DMS153 treated with DMSO at 0.1 percent for 48 hours (cell line): ENCODE data around the gene RASGRF1.

Experiments
- DNase-seq: peaks from one replicate; lab custom pipeline; 2025; ENCODE audit not compliant: unreplicated experiment; lab: John Stamatoyannopoulos, UW

The RASGRF1 gene

GRCh38 chr15:78959360-78959759 is 131.2 kb downstream of the RASGRF1 start:
- no peak for DNase-seq

GRCh38 chr15:78957416-78958093 is 133.0 kb downstream of the RASGRF1 start:
- no peak for DNase-seq

GRCh38 chr15:78956937-78957336 is 133.6 kb downstream of the RASGRF1 start:
- DNase-seq = no peak

GRCh38 chr15:78955355-78955754 is 135.2 kb downstream of the RASGRF1 start:
- no peak for DNase-seq

- DNase-seq = peak; percentile 25
Observed at GRCh38 chr15:78951841-78952238, 138.7 kb downstream of the RASGRF1 start.

- no peak for DNase-seq
Observed at GRCh38 chr15:78950902-78951840, 139.4 kb downstream of the RASGRF1 start.

- no peak for DNase-seq
Observed at GRCh38 chr15:78950343-78950742, 140.2 kb downstream of the RASGRF1 start.

- DNase-seq = no peak
Observed at GRCh38 chr15:78949461-78949860, 141.1 kb downstream of the RASGRF1 start.

GRCh38 chr15:78947506-78947905 is 143.1 kb downstream of the RASGRF1 start:
- DNase-seq = no peak

GRCh38 chr15:78946493-78946892 is 144.1 kb downstream of the RASGRF1 start:
- DNase-seq = no peak

- peak; percentile 12 for DNase-seq
Observed at GRCh38 chr15:78944669-78945407, 145.7 kb downstream of the RASGRF1 start, which contains the start of gene CTSH. CTSH (minus strand) TSS chr15:78945046; CDS start chr15:78944981, 65 bp downstream.

- DNase-seq = no peak
Observed at GRCh38 chr15:78944202-78944625, 146.4 kb downstream of the RASGRF1 start.

- no peak for DNase-seq
Observed at GRCh38 chr15:78943692-78944091, 146.9 kb downstream of the RASGRF1 start.

GRCh38 chr15:78942741-78943140 is 147.8 kb downstream of the RASGRF1 start:
- no peak for DNase-seq

GRCh38 chr15:78938658-78939488 is 151.7 kb downstream of the RASGRF1 start:
- DNase-seq = no peak

GRCh38 chr15:78937132-78937739 is 153.3 kb downstream of the RASGRF1 start:
- DNase-seq = no peak

- no peak for DNase-seq
Observed at GRCh38 chr15:78934655-78935023, 155.9 kb downstream of the RASGRF1 start.

- DNase-seq = no peak
Observed at GRCh38 chr15:78933823-78934654, 156.5 kb downstream of the RASGRF1 start.

GRCh38 chr15:78933187-78933822 is 157.3 kb downstream of the RASGRF1 start:
- DNase-seq = no peak
